ENCODE measurements around the gene NOD2.
A peak's percentile ranks its signal among the peaks of the same experiment; 100 is the strongest.

Gene NOD2

GRCh38 chr16:50722405-50722737, 29.0 kb downstream of the NOD2 start:
- Histone ChIP-seq H3K9me3 (replicated peaks in 1 of 2; ENCODE audit: control insufficient read depth in 2 of 2, insufficient read depth in 1 of 2, low read depth in 1 of 2, low read length in 2 of 2) (peaks cover 0 to 7% of the 10 kb centered on the region in 2 donors), H3K9ac (ENCODE audit: low read depth, low read length, poor library complexity) (no peak overlapping the region), H3K23ac (ENCODE audit: low read depth, low read length, poor library complexity) (no peak overlapping the region), H3K4me2 (ENCODE audit: insufficient read depth, low read length, poor library complexity, severe bottlenecking) (no peak overlapping the region), H2AFZ (ENCODE audit: low read length) (no peak overlapping the region), H3K36me3 (replicated peaks in 1 of 2; ENCODE audit: control insufficient read depth in 2 of 2, insufficient read depth in 2 of 2, low read length in 2 of 2) (no peaks in the 10 kb centered on the region), H4K8ac (ENCODE audit: low read depth, low read length) (no peak overlapping the region), H3K4me1 (ENCODE audit: control insufficient read depth in 2 of 2, insufficient read depth in 1 of 2, low read depth in 1 of 2, low read length in 2 of 2) (no peaks in the 10 kb centered on the region), H3K18ac (ENCODE audit: low read length) (peak overlapping the region; percentile 1), H2BK120ac (ENCODE audit: low read depth, low read length) (peak overlapping the region; percentile 0), H3K27ac (replicated peaks; ENCODE audit: low read length) (no peak overlapping the region), H3K14ac (ENCODE audit: low read length) (no peak overlapping the region), H2BK15ac (ENCODE audit: low read length) (no peak overlapping the region), H2AK5ac (ENCODE audit: low read depth, low read length) (peak overlapping the region; percentile 18), H3K27me3 (ENCODE audit: control insufficient read depth in 3 of 3, insufficient read depth in 3 of 3, low read depth in 1 of 3, low read length in 3 of 3) (peaks cover 0 to 4% (median 0%) of the 10 kb centered on the region in 3 experiments), H2BK5ac (ENCODE audit: low read length) (no peak overlapping the region), H2BK12ac (ENCODE audit: low read length) (no peak overlapping the region), H4K91ac (ENCODE audit: low read depth, low read length, poor library complexity) (no peak overlapping the region), H3K4me3 (ENCODE audit: low read length in 2 of 2) (no peak overlapping the region), H3K79me1 (ENCODE audit: low read depth, low read length) (no peaks in the 10 kb centered on the region), H3K4ac (ENCODE audit: low read length) (no peak overlapping the region)
- no peak for DNase-seq (ENCODE audit: low spot score)
- no CpG with 5 or more reads among the region's 1 CpG for WGBS, 2 donors (ENCODE audit: extremely low coverage in 2 of 2, insufficient read length in 2 of 2, insufficient replicate concordance in 1 of 2)

GRCh38 chr16:50722960-50723359, 29.6 kb downstream of the NOD2 start:
- Histone ChIP-seq H3K14ac (ENCODE audit: low read length) (no peak overlapping the region), H3K27me3 (ENCODE audit: control insufficient read depth in 3 of 3, insufficient read depth in 3 of 3, low read depth in 1 of 3, low read length in 3 of 3) (peaks cover 0 to 6% (median 0%) of the 10 kb centered on the region in 3 experiments), H2BK5ac (ENCODE audit: low read length) (no peak overlapping the region), H2AFZ (ENCODE audit: low read length) (no peak overlapping the region), H3K4ac (ENCODE audit: low read length) (no peak overlapping the region), H3K4me3 (ENCODE audit: low read length in 2 of 2) (no peak overlapping the region), H2BK120ac (ENCODE audit: low read depth, low read length) (no peak overlapping the region), H3K9ac (ENCODE audit: low read depth, low read length, poor library complexity) (no peak overlapping the region), H4K91ac (ENCODE audit: low read depth, low read length, poor library complexity) (no peak overlapping the region), H3K4me1 (ENCODE audit: control insufficient read depth in 2 of 2, insufficient read depth in 1 of 2, low read depth in 1 of 2, low read length in 2 of 2) (no peaks in the 10 kb centered on the region), H2BK12ac (ENCODE audit: low read length) (no peak overlapping the region), H3K18ac (ENCODE audit: low read length) (no peak overlapping the region), H3K27ac (replicated peaks; ENCODE audit: low read length) (no peak overlapping the region), H2BK15ac (ENCODE audit: low read length) (no peak overlapping the region), H3K79me1 (ENCODE audit: low read depth, low read length) (no peaks in the 10 kb centered on the region), H2AK5ac (ENCODE audit: low read depth, low read length) (no peak overlapping the region), H4K8ac (ENCODE audit: low read depth, low read length) (no peak overlapping the region), H3K4me2 (ENCODE audit: insufficient read depth, low read length, poor library complexity, severe bottlenecking) (no peak overlapping the region), H3K36me3 (replicated peaks in 1 of 2; ENCODE audit: control insufficient read depth in 2 of 2, insufficient read depth in 2 of 2, low read length in 2 of 2) (no peaks in the 10 kb centered on the region), H3K9me3 (replicated peaks in 1 of 2; ENCODE audit: control insufficient read depth in 2 of 2, insufficient read depth in 1 of 2, low read depth in 1 of 2, low read length in 2 of 2) (peaks cover 0 to 7% of the 10 kb centered on the region in 2 donors), H3K23ac (ENCODE audit: low read depth, low read length, poor library complexity) (no peak overlapping the region)
- no CpG with 5 or more reads among the region's 2 CpGs for WGBS, 2 donors (ENCODE audit: extremely low coverage in 2 of 2, insufficient read length in 2 of 2, insufficient replicate concordance in 1 of 2)
- DNase-seq (ENCODE audit: low spot score): no peak

- no peak overlapping the region for H2BK5ac ChIP-seq (ENCODE audit: low read length)
- H3K18ac ChIP-seq (ENCODE audit: low read length): no peak overlapping the region
- no peak overlapping the region for H3K9ac ChIP-seq (ENCODE audit: low read depth, low read length, poor library complexity)
- no peak overlapping the region for H3K4me2 ChIP-seq (ENCODE audit: insufficient read depth, low read length, poor library complexity, severe bottlenecking)
- no peaks in the 10 kb centered on the region for H3K36me3 ChIP-seq (replicated peaks in 1 of 2; ENCODE audit: control insufficient read depth in 2 of 2, insufficient read depth in 2 of 2, low read length in 2 of 2)
- H3K27me3 ChIP-seq (ENCODE audit: control insufficient read depth in 3 of 3, insufficient read depth in 3 of 3, low read depth in 1 of 3, low read length in 3 of 3): peaks cover 0 to 7% (median 0%) of the 10 kb centered on the region in 3 experiments
- no peaks in the 10 kb centered on the region for H3K4me1 ChIP-seq (ENCODE audit: control insufficient read depth in 2 of 2, insufficient read depth in 1 of 2, low read depth in 1 of 2, low read length in 2 of 2)
- no peak overlapping the region for H4K91ac ChIP-seq (ENCODE audit: low read depth, low read length, poor library complexity)
- H2BK15ac ChIP-seq (ENCODE audit: low read length): no peak overlapping the region
- H3K9me3 ChIP-seq (replicated peaks in 1 of 2; ENCODE audit: control insufficient read depth in 2 of 2, insufficient read depth in 1 of 2, low read depth in 1 of 2, low read length in 2 of 2): peaks cover 0 to 7% of the 10 kb centered on the region in 2 donors
- no peak overlapping the region for H4K8ac ChIP-seq (ENCODE audit: low read depth, low read length)
- no peak overlapping the region for H2AFZ ChIP-seq (ENCODE audit: low read length)
- H3K4me3 ChIP-seq (ENCODE audit: low read length in 2 of 2): no peak overlapping the region
- no peak overlapping the region for H3K4ac ChIP-seq (ENCODE audit: low read length)
- no peak overlapping the region for H2BK120ac ChIP-seq (ENCODE audit: low read depth, low read length)
- H3K79me1 ChIP-seq (ENCODE audit: low read depth, low read length): no peaks in the 10 kb centered on the region
- H3K23ac ChIP-seq (ENCODE audit: low read depth, low read length, poor library complexity): no peak overlapping the region
- H2BK12ac ChIP-seq (ENCODE audit: low read length): no peak overlapping the region
- no peak overlapping the region for H3K14ac ChIP-seq (ENCODE audit: low read length)
- no peak for DNase-seq (ENCODE audit: low spot score)
- H2AK5ac ChIP-seq (ENCODE audit: low read depth, low read length): no peak overlapping the region
- H3K27ac ChIP-seq (replicated peaks; ENCODE audit: low read length): no peak overlapping the region
These were observed 30.9 kb downstream of the NOD2 start for GRCh38 chr16:50724306-50724705.

- Histone ChIP-seq H3K23ac (ENCODE audit: low read depth, low read length, poor library complexity) (no peak overlapping the region), H3K27ac (replicated peaks; ENCODE audit: low read length) (no peak overlapping the region), H3K4me2 (ENCODE audit: insufficient read depth, low read length, poor library complexity, severe bottlenecking) (no peak overlapping the region), H4K91ac (ENCODE audit: low read depth, low read length, poor library complexity) (no peak overlapping the region), H3K4me3 (ENCODE audit: low read length in 2 of 2) (no peak overlapping the region), H2AFZ (ENCODE audit: low read length) (peak overlapping the region; percentile 48), H4K8ac (ENCODE audit: low read depth, low read length) (no peak overlapping the region), H3K79me1 (ENCODE audit: low read depth, low read length) (no peaks in the 10 kb centered on the region), H3K4ac (ENCODE audit: low read length) (no peak overlapping the region), H2BK15ac (ENCODE audit: low read length) (no peak overlapping the region), H3K36me3 (replicated peaks in 1 of 2; ENCODE audit: control insufficient read depth in 2 of 2, insufficient read depth in 2 of 2, low read length in 2 of 2) (no peaks in the 10 kb centered on the region), H2AK5ac (ENCODE audit: low read depth, low read length) (no peak overlapping the region), H3K14ac (ENCODE audit: low read length) (no peak overlapping the region), H2BK5ac (ENCODE audit: low read length) (no peak overlapping the region), H3K27me3 (ENCODE audit: control insufficient read depth in 3 of 3, insufficient read depth in 3 of 3, low read depth in 1 of 3, low read length in 3 of 3) (peaks cover 0 to 14% (median 0%) of the 10 kb centered on the region in 3 experiments), H3K9ac (ENCODE audit: low read depth, low read length, poor library complexity) (no peak overlapping the region), H2BK120ac (ENCODE audit: low read depth, low read length) (no peak overlapping the region), H3K9me3 (replicated peaks in 1 of 2; ENCODE audit: control insufficient read depth in 2 of 2, insufficient read depth in 1 of 2, low read depth in 1 of 2, low read length in 2 of 2) (no peaks in the 10 kb centered on the region), H3K18ac (ENCODE audit: low read length) (no peak overlapping the region), H2BK12ac (ENCODE audit: low read length) (no peak overlapping the region), H3K4me1 (ENCODE audit: control insufficient read depth in 2 of 2, insufficient read depth in 1 of 2, low read depth in 1 of 2, low read length in 2 of 2) (peaks cover 0 to 1% of the 10 kb centered on the region in 2 donors)
- no peak for DNase-seq (ENCODE audit: low spot score)
- WGBS, 2 donors (ENCODE audit: extremely low coverage in 2 of 2, insufficient read length in 2 of 2, insufficient replicate concordance in 1 of 2): no CpG with 5 or more reads among the region's 6 CpGs
These were observed 38.0 kb downstream of the NOD2 start for GRCh38 chr16:50731130-50731988.

Measured in neuronal stem cell (in vitro differentiated cells).